ENCODE data around the gene C2orf80.

DNA sequence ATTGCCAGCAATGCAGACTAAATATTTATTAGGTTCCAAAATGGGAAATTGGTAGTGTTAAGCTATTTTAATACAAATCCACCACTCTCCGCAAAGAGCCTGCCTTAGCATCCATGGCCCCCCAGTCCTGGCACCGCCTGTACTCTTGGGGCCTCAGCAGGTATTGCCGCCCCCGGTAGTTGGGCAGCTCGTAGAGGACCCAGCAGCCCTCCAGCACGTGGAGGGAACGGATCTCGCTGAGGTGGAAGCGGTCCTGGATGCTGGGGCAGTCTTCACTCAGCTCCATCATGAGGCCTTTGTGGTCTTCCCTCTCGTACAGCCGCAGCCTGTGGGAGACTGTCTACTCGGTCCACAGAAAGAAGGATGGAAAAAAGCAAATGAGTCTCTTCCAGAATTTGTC is 61.7 kb downstream of the C2orf80 start:
- TF ChIP-seq, protein P1, sequence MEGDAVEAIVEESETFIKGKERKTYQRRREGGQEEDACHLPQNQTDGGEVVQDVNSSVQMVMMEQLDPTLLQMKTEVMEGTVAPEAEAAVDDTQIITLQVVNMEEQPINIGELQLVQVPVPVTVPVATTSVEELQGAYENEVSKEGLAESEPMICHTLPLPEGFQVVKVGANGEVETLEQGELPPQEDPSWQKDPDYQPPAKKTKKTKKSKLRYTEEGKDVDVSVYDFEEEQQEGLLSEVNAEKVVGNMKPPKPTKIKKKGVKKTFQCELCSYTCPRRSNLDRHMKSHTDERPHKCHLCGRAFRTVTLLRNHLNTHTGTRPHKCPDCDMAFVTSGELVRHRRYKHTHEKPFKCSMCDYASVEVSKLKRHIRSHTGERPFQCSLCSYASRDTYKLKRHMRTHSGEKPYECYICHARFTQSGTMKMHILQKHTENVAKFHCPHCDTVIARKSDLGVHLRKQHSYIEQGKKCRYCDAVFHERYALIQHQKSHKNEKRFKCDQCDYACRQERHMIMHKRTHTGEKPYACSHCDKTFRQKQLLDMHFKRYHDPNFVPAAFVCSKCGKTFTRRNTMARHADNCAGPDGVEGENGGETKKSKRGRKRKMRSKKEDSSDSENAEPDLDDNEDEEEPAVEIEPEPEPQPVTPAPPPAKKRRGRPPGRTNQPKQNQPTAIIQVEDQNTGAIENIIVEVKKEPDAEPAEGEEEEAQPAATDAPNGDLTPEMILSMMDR (conservative IDR thresholded peaks at IDR 0.05 in 1 of 2, IDR thresholded peaks at IDR 0.05 in 1 of 2; ENCODE audit: extremely low read depth in 1 of 2, insufficient read depth in 1 of 2, low read depth in 1 of 2, low read length in 2 of 2) = no peak
- TF ChIP-seq EZH2 (IDR thresholded peaks at IDR 0.05; ENCODE audit: borderline replicate concordance, low read length) = no peak

All from mammary epithelial cell (primary cell).